ENCODE data around the gene PTMS.

- no peak for TF ChIP-seq CTCF (IDR thresholded peaks at IDR 0.05; ENCODE audit: low read depth, low read length)
- no peak for TF ChIP-seq EZH2phosphoT487 (IDR thresholded peaks at IDR 0.05; ENCODE audit: low read depth)
Measured at GRCh38 chr12:6773590-6774351, 7.6 kb downstream of the PTMS start.
